OCI-M2 (cell line): Measurements from ENCODE around the gene SERF1A.
"Not testable (repeated sequence)": the region's sequence is repeated elsewhere in the genome, so short reads cannot be mapped to it uniquely, and the experiment has no call there.

Experiments
- DNase-seq: peaks from one replicate; lab custom pipeline; 2025; ENCODE audit not compliant: unreplicated experiment; lab: John Stamatoyannopoulos, UW

SERF1A gene

DNA sequence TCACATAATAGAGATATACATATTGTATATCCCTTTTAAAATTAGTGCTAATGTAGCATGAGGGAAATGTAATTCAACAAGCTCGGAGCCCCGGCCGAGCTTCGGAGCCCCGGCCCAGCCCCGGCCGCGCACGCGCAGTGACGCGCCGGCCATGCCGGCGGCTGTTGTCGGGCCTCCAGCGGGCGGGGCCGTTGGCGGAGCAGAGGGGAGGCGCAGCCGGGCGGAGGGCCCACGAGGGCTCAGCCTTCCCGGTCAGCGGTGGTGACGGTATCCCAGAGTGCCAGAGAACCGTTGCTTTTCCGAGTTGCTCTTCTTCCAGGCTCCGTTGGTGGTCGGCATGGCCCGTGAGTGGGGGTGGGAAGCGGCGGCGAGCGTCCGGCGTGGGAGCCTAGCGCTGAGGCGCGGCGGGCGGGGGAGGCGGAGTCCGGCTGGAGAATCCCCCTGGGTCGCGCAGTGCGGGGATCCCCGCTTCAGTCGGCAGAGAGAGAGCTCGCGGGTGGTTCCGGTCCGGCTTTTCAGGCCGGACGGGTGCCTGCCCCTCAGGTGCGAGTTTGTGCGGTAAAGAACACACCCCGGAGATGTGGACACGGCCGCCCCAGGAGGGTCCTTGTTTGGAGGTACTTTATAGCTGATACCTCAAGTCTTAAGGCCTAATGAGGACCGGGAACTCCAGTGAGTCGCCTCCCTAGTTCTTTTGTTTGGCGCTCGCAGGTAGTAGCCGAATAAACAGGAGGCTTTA is at the start of gene SERF1A:
SERF1A (plus strand) TSS at position 137 of the 739 bp plus-strand sequence; CDS start at position 338, 201 bp downstream.
- not testable (repeated sequence) for DNase-seq

DNA sequence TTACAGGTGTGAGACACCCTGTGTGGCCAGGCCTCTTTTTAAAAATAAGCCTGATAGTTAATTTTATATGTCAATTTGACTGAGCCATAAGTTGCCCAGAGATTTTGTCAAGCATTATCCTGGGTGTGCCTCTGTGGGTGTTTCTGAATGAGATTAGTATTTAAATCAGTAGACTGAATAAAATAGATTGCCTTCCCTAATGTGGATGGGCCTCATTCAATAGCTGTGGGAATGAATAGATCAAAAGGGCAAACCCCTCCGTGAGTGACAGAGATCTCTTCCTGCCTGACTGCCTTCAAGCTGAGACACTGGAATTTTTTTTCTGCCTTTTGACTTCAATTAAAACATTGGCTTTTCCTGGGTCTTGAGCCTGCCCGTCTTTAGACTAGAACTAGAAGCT is 33.7 kb upstream of the SERF1A start:
- not testable (repeated sequence) for DNase-seq

DNA sequence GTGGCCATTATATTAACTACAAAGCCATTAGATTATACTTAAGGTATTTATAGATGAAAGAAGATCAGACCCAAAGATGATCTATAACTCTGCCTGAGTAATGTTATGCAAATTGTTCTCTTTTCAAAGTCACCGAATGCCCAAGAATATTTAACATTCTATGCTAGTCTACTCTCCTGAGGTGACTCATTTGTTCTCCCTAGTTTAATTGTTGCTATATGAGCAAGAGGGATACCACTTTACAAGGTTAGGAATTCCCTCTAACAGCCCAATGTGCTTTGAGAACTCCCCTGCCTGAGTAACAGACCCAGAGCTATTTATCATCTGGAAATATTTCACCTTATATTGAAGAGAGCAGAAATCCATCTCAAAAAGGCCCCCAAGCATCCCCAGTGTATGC is 29.8 kb upstream of the SERF1A start:
- not testable (repeated sequence) for DNase-seq

DNA sequence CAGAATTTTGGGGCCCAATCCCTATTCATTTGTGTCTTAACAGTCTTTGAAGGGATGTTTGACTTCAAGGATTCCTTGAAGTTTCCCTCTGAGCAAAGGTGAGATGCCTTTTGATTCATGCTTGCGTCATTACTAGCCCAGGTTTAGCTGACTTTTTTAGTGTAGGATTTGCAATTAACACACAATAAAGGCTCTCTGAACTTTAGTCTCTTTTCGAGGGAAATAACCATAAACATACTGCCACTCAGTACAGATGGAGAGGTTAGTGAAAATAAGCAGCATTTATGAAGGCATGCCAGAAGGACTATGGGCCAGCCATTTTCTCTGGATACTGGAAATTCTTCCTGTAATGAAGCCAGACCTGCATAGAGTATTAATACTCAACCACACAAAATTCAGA is 4.4 kb upstream of the SERF1A start:
- DNase-seq, result not testable (repeated sequence)

DNA sequence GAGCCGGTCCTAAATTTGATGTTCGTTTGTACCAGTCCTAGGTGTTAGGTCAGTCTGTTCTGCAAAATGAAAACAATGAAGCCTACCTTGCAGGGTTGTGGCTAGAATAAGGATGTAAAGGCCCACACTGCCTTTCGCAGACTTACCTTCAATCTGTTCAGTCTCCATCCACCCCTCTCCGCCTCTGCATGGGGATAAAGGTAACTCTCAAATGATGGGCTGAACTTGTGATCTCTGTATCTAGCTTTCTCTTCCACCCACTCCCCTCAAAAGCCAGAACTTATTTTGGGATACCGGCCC is 753 bp downstream of the SERF1A start:
- DNase-seq, result not testable (repeated sequence)

DNA sequence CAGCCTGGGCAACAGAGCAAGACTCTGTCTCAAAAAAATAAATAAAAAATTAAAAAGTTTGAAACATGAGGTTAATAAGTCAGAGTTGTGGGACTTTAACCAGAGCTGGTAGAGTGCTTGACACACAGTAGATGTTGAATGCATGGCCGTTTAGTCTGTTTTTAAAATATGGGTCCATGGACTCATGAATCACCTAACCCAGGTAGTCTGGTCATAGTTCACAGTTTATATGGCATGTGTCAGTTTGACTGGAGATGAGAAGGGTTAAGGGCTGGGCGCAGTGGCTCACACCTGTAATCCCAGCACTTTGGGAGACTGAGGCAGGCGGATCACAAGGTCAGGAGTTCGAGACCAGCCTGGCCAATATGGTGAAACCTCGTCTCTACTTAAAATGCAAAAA is 6.2 kb downstream of the SERF1A start:
- not testable (repeated sequence) for DNase-seq

DNA sequence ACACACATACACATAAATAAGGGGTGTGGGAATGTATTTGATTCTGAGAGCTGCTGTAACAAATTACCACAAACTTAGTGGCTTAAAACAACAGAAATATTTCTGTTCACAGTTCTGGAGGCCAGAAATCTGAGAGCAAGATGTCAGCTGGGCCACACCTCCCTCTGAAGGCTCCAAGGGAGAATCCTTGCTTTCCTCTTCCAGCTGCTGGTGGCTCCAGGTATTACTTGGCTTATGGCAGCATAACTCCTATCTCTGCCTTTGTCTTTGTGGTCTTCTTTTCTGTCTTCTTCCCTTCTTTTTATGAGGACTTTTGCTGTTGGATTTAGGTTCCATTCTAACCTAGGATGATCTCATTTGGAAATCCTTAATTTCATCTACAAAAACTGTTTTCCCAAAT is 16.4 kb downstream of the SERF1A start:
- DNase-seq, result not testable (repeated sequence)

DNA sequence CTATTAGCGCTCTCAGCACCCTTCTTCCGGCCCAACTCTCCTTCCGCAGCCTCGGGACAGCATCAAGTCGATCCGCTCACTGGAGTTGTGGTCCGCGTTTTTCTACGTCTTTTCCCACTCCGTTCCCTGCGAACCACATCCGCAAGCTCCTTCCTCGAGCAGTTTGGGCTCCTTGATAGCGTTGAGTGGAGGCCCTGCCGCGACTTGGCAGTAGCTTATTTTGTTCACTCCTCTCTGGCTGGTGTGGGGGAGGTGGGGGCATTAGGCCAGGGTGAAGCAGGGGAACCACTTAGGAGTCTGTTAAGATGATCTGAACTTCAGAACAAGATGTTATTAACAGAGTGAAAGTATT is 24.7 kb downstream of the SERF1A start:
- DNase-seq, result not testable (repeated sequence)

DNA sequence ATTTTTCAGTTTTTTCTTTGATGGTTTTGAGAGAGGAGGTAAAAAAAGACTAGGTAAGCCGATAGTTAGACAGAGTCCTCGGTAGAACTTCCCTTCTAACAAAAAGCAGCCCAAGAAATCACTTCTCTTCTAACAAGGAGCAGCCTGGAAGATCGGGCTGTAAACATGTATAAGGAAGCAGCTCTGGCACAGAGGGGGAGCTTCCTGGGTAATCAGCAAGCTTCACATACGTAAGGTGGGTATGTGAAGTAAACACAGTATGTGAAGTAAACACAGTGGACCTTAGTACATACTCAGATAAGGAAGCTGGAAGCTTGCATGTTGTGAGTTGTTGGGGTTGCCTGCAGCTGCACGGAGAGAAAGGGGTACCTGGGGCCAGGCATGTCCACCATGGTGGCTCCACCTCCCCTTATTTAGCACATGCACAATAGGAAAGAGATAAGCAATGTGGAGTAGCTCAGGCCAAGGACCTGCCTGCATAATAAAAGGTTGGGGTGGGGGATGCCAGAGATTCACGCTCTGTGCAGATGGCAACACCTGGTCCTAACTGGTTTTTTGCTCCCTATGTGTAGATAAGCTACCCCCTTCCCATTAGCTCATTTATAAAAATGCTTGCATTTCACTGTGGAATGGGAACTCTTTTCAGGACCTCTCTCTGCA is 31.4 kb downstream of the SERF1A start:
- DNase-seq, result not testable (repeated sequence)

DNA sequence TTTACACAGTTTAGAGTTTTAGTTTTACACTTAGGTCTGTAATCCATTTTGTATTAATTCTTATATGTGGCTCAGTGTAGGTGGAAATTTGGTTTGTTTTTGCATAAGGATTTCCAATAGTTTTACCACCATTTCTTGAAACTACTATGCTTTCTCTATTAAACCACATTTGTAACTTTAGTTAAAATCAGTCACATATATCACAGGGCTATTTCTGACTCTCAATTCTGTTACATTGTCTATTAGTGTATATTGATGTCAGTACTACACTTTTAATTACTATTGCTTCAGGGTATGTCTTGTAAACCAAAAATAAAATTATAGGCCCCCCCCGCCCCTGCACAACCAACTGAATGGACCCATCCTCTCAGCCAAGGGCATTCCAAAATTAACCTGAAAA is 32.1 kb downstream of the SERF1A start:
- DNase-seq, result not testable (repeated sequence)

DNA sequence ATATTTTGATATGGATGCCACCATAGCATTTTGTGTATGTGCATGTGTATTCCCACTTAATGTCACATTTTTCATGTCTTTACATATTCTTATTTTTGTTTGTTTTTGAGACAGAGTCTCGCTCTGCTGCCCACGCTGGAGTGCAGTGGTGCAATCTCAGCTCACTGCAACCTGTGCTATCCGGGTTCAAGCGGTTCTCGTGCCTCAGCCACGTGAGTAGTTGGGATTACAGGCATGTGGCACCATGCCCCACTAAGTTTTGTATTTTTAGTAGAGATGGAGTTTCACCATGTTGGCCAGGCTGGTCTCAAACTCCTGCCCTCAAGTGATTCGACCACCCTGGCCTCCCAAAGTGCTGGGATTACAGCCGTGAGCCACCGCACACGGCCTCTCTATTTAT is 52.6 kb downstream of the SERF1A start:
- DNase-seq, result not testable (repeated sequence)
